HepG2 (cell line): Measurements from ENCODE around the gene SOX12. TPM values are rescaled to one million over a fixed set of nuclear protein-coding genes. Genes with fewer than 3 reads are reported as not detected.

Source experiments
- HES4 ChIP-seq: sonication (generic); formaldehyde crosslinking; IDR thresholded peaks from 2 replicates; pipeline ENCODE4 v1.9.0; 2021; ENCODE audit warnings: mild to moderate bottlenecking, missing genetic modification reagents, borderline replicate concordance
- HNRNPH1 ChIP-seq: fragments of 200-400 bp; formaldehyde crosslinking; optimal IDR thresholded peaks from 2 replicates; pipeline ENCODE3; 2017; ENCODE audit warnings: mild to moderate bottlenecking, low read depth, low read length
- PAF1 ChIP-seq: IDR thresholded peaks from 2 replicates; pipeline ENCODE4 v1.6.1; 2016; ENCODE audit warnings: missing genetic modification reagents, missing compliant biosample characterization
- POLR2AphosphoS5 ChIP-seq: IDR thresholded peaks from 2 replicates; pipeline ENCODE4 v1.6.1; 2012; ENCODE audit warnings: low read depth, low read length
- RARG ChIP-seq: sonication (generic); formaldehyde crosslinking; IDR thresholded peaks from 2 replicates; pipeline ENCODE4 v1.4.0; 2020; ENCODE audit warnings: low read depth, mild to moderate bottlenecking, missing genetic modification reagents
- RXRA ChIP-seq: sonication (generic); formaldehyde crosslinking; IDR thresholded peaks from 2 replicates; pipeline ENCODE4 v1.5.1; 2020; ENCODE audit warnings: missing genetic modification reagents
- SP4 ChIP-seq: sonication (generic); formaldehyde crosslinking; IDR thresholded peaks from 2 replicates; pipeline ENCODE4 v1.8.1; 2023; ENCODE audit warnings: mild to moderate bottlenecking, missing genetic modification reagents
- UBTF ChIP-seq: sonication (generic); formaldehyde crosslinking; IDR thresholded peaks from 2 replicates; pipeline ENCODE4 v1.4.0; 2020; ENCODE audit warnings: mild to moderate bottlenecking, missing genetic modification reagents
- ZBTB38 ChIP-seq: sonication (generic); formaldehyde crosslinking; IDR thresholded peaks from 2 replicates; pipeline ENCODE4 v1.5.1; 2020; ENCODE audit warnings: mild to moderate bottlenecking, missing genetic modification reagents
- ZFP82 ChIP-seq: sonication (generic); formaldehyde crosslinking; IDR thresholded peaks from 2 replicates; pipeline ENCODE4 v1.5.1; 2020; ENCODE audit warnings: mild to moderate bottlenecking, missing genetic modification reagents, borderline replicate concordance
- ZNF138 ChIP-seq: sonication (generic); formaldehyde crosslinking; IDR thresholded peaks from 2 replicates; pipeline ENCODE4 v1.5.0; 2020; ENCODE audit warnings: mild to moderate bottlenecking, low read depth, missing genetic modification reagents
- ZNF317 ChIP-seq: sonication (generic); formaldehyde crosslinking; IDR thresholded peaks from 2 replicates; pipeline ENCODE4 v1.5.0; 2020; ENCODE audit warnings: mild to moderate bottlenecking, missing genetic modification reagents
- ZNF446 ChIP-seq: sonication (generic); formaldehyde crosslinking; IDR thresholded peaks from 2 replicates; pipeline ENCODE4 v1.5.0; 2020; ENCODE audit warnings: mild to moderate bottlenecking, missing genetic modification reagents
- ZNF614 ChIP-seq: IDR thresholded peaks from 2 replicates; pipeline ENCODE4 v1.6.1; 2018; ENCODE audit warnings: missing biosample characterization, missing genetic modification reagents, inconsistent platforms, borderline replicate concordance
- ZNF629 ChIP-seq: sonication (generic); formaldehyde crosslinking; conservative IDR thresholded peaks from 2 replicates; pipeline ENCODE4 v1.5.0; 2020; ENCODE audit warnings: missing genetic modification reagents
- ZNF788 ChIP-seq: sonication (generic); formaldehyde crosslinking; IDR thresholded peaks from 2 replicates; pipeline ENCODE4 v1.5.0; 2020; ENCODE audit warnings: mild to moderate bottlenecking, missing genetic modification reagents, borderline replicate concordance
- polyA plus RNA-seq, 8 experiments: library from polyadenylated mRNA; depleted of rRNA in 3 of 8; stranded (reverse) in 7 of 8; unstranded in 1 of 8; fragments of >200 nt; fragmentation: Illumina TruSeq in 4 of 8; extraction: Trizol in 4 of 8; gene quantifications; 2 replicates each; pipeline versions ENCODE4 v1.2.1 to v1.2.3, GENCODE V29; 2011 to 2016; ENCODE audit warnings: low read depth in 4 of 8, missing spikeins in 1 of 8, mixed read lengths in 1 of 8; ENCODE audit not compliant: insufficient read depth in 1 of 8
- total RNA-seq, 5 experiments: library from RNA; depleted of rRNA; stranded (reverse); fragments of >200 nt; fragmentation: Illumina TruSeq; extraction: Trizol; gene quantifications; 2 replicates each; pipeline ENCODE4 v1.2.3, GENCODE V29; 2016; ENCODE audit warnings: low read depth in 1 of 5
- TF ChIP-seq, protein P1 (sequence below): sonication (generic); formaldehyde crosslinking; IDR thresholded peaks from 2 replicates; pipeline ENCODE4 v1.4.0; 2020; ENCODE audit warnings: missing genetic modification reagents
- TF ChIP-seq, protein P2 (sequence below): sonication (generic); formaldehyde crosslinking; IDR thresholded peaks from 2 replicates; pipeline ENCODE4 v1.5.0; 2020; ENCODE audit warnings: missing genetic modification reagents
- TF ChIP-seq, protein P3 (sequence below): sonication (generic); formaldehyde crosslinking; conservative IDR thresholded peaks from 2 replicates; pipeline ENCODE4 v1.8.1; 2023; ENCODE audit warnings: missing genetic modification reagents
- TF ChIP-seq, protein P4 (sequence below): sonication (generic); formaldehyde crosslinking; IDR thresholded peaks from 2 replicates; pipeline ENCODE4 v1.8.0; 2022; ENCODE audit warnings: missing genetic modification reagents, mild to moderate bottlenecking, moderate library complexity, borderline replicate concordance

SOX12 gene
- total and polyA plus RNA-seq, 2 of the 13 experiments (the other 11 are each of a cell fraction or from before 2014, with no cell fraction given) = 10.0 to 18.7 TPM

- TF ChIP-seq UBTF (CRISPR knock-in tag) (peak; percentile 16; the same call in 1 of the 2 replicates), POLR2AphosphoS5 (peak; percentile 45; the same call in 1 of the 2 replicates), ZNF614 (CRISPR knock-in tag) (no peak), ZNF138 (CRISPR knock-in tag) (0 out of 2 replicates have a peak, but pooled peaks have one; percentile 13), ZBTB38 (CRISPR knock-in tag) (0 out of 2 replicates have a peak, but pooled peaks have one; percentile 22), SP4 (peak; percentile 27; the same call in 1 of the 2 replicates), RXRA (0 out of 2 replicates have a peak, but pooled peaks have one; percentile 41), HES4 (CRISPR knock-in tag) (peak; percentile 67), PAF1 (peak; percentile 65; the same call in 1 of the 2 replicates), RARG (CRISPR knock-in tag) (no peak), ZFP82 (CRISPR knock-in tag) (no peak), ZNF317 (no peak), HNRNPH1 (peak; percentile 17), ZNF446 (CRISPR knock-in tag) (0 out of 2 replicates have a peak, but pooled peaks have one; percentile 35), ZNF788 (CRISPR knock-in tag) (no peak), ZNF629 (CRISPR knock-in tag) (peak; percentile 96)
- TF ChIP-seq, protein P1, sequence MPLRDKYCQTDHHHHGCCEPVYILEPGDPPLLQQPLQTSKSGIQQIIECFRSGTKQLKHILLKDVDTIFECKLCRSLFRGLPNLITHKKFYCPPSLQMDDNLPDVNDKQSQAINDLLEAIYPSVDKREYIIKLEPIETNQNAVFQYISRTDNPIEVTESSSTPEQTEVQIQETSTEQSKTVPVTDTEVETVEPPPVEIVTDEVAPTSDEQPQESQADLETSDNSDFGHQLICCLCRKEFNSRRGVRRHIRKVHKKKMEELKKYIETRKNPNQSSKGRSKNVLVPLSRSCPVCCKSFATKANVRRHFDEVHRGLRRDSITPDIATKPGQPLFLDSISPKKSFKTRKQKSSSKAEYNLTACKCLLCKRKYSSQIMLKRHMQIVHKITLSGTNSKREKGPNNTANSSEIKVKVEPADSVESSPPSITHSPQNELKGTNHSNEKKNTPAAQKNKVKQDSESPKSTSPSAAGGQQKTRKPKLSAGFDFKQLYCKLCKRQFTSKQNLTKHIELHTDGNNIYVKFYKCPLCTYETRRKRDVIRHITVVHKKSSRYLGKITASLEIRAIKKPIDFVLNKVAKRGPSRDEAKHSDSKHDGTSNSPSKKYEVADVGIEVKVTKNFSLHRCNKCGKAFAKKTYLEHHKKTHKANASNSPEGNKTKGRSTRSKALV = no peak
- TF ChIP-seq, protein P2, sequence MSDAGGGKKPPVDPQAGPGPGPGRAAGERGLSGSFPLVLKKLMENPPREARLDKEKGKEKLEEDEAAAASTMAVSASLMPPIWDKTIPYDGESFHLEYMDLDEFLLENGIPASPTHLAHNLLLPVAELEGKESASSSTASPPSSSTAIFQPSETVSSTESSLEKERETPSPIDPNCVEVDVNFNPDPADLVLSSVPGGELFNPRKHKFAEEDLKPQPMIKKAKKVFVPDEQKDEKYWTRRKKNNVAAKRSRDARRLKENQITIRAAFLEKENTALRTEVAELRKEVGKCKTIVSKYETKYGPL (CRISPR knock-in tag) = no peak
- TF ChIP-seq, protein P3, sequence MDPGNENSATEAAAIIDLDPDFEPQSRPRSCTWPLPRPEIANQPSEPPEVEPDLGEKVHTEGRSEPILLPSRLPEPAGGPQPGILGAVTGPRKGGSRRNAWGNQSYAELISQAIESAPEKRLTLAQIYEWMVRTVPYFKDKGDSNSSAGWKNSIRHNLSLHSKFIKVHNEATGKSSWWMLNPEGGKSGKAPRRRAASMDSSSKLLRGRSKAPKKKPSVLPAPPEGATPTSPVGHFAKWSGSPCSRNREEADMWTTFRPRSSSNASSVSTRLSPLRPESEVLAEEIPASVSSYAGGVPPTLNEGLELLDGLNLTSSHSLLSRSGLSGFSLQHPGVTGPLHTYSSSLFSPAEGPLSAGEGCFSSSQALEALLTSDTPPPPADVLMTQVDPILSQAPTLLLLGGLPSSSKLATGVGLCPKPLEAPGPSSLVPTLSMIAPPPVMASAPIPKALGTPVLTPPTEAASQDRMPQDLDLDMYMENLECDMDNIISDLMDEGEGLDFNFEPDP (CRISPR knock-in tag) = 0 out of 2 replicates have a peak, but pooled peaks have one; percentile 83
- TF ChIP-seq, protein P4, sequence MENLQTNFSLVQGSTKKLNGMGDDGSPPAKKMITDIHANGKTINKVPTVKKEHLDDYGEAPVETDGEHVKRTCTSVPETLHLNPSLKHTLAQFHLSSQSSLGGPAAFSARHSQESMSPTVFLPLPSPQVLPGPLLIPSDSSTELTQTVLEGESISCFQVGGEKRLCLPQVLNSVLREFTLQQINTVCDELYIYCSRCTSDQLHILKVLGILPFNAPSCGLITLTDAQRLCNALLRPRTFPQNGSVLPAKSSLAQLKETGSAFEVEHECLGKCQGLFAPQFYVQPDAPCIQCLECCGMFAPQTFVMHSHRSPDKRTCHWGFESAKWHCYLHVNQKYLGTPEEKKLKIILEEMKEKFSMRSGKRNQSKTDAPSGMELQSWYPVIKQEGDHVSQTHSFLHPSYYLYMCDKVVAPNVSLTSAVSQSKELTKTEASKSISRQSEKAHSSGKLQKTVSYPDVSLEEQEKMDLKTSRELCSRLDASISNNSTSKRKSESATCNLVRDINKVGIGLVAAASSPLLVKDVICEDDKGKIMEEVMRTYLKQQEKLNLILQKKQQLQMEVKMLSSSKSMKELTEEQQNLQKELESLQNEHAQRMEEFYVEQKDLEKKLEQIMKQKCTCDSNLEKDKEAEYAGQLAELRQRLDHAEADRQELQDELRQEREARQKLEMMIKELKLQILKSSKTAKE (CRISPR knock-in tag) = no peak
These were observed 2.9 kb downstream of the SOX12 start (continued) for GRCh38 chr20:328027-328974.
